Fibroblast of upper back skin (primary cell): ENCODE results near the gene ABTB2.
"Not testable (repeated sequence)": the region's sequence is repeated elsewhere in the genome, so short reads cannot be mapped to it uniquely, and the experiment has no call there.

Source experiments
- DNase-seq: peaks from one replicate; pipeline ENCODE4 v3.0.0-alpha.2; 2013

ABTB2 gene

GRCh38 chr11:34357701-34358257 is at the start of gene ABTB2:
ABTB2 (minus strand) TSS chr11:34358010.
- peak; percentile 98 for DNase-seq

- no peak for DNase-seq
These were observed 49.5 kb upstream of the ABTB2 start for GRCh38 chr11:34407121-34407813.

- DNase-seq, result no peak
These were observed 48.6 kb upstream of the ABTB2 start for GRCh38 chr11:34406413-34406812.

GRCh38 chr11:34405079-34405858 is 47.5 kb upstream of the ABTB2 start:
- DNase-seq, result peak; percentile 11

- no peak for DNase-seq
These were observed 46.5 kb upstream of the ABTB2 start for GRCh38 chr11:34404280-34404679.

GRCh38 chr11:34403431-34403830 is 45.6 kb upstream of the ABTB2 start:
- no peak for DNase-seq

GRCh38 chr11:34397811-34398210 is 40.0 kb upstream of the ABTB2 start:
- no peak for DNase-seq

- DNase-seq, result no peak
These were observed 39.3 kb upstream of the ABTB2 start for GRCh38 chr11:34397120-34397519.

- DNase-seq, result peak; percentile 22
These were observed 38.2 kb upstream of the ABTB2 start for GRCh38 chr11:34395916-34396550.

GRCh38 chr11:34394771-34395300 is 37.0 kb upstream of the ABTB2 start:
- no peak for DNase-seq

GRCh38 chr11:34387653-34388052 is 29.8 kb upstream of the ABTB2 start:
- no peak for DNase-seq

- not testable (repeated sequence) for DNase-seq
These were observed 28.5 kb upstream of the ABTB2 start for GRCh38 chr11:34386356-34386755.

- DNase-seq, result no peak
These were observed 24.9 kb upstream of the ABTB2 start for GRCh38 chr11:34382532-34383276.

GRCh38 chr11:34381775-34382174 is 24.0 kb upstream of the ABTB2 start:
- no peak for DNase-seq

GRCh38 chr11:34380696-34381095 is 22.9 kb upstream of the ABTB2 start:
- peak; percentile 84 for DNase-seq

- no peak for DNase-seq
These were observed 21.7 kb upstream of the ABTB2 start for GRCh38 chr11:34379539-34379938.

- peak; percentile 68 for DNase-seq
These were observed 21.3 kb upstream of the ABTB2 start for GRCh38 chr11:34379079-34379478.

- DNase-seq, result no peak
These were observed 15.9 kb upstream of the ABTB2 start for GRCh38 chr11:34373727-34374126.

- DNase-seq, result peak; percentile 14
These were observed 8.7 kb upstream of the ABTB2 start for GRCh38 chr11:34366522-34366921.

GRCh38 chr11:34364102-34364501 is 6.3 kb upstream of the ABTB2 start:
- no peak for DNase-seq

- no peak for DNase-seq
These were observed 5.7 kb upstream of the ABTB2 start for GRCh38 chr11:34363363-34364084.

- DNase-seq, result no peak
These were observed 2.2 kb upstream of the ABTB2 start for GRCh38 chr11:34360046-34360445.
